HG02588 (cell line): ENCODE data around the gene B4GALNT4.
"Not testable (repeated sequence)": the region's sequence is repeated elsewhere in the genome, so short reads cannot be mapped to it uniquely, and the experiment has no call there.

Experiments used
- ATAC-seq: cut with Tn5 transposase; IDR thresholded peaks from one replicate; pipeline ENCODE4 v1.9.1; 2021; ENCODE audit warnings: mild to moderate bottlenecking, moderate library complexity; ENCODE audit not compliant: unreplicated experiment

Gene B4GALNT4, protein sequence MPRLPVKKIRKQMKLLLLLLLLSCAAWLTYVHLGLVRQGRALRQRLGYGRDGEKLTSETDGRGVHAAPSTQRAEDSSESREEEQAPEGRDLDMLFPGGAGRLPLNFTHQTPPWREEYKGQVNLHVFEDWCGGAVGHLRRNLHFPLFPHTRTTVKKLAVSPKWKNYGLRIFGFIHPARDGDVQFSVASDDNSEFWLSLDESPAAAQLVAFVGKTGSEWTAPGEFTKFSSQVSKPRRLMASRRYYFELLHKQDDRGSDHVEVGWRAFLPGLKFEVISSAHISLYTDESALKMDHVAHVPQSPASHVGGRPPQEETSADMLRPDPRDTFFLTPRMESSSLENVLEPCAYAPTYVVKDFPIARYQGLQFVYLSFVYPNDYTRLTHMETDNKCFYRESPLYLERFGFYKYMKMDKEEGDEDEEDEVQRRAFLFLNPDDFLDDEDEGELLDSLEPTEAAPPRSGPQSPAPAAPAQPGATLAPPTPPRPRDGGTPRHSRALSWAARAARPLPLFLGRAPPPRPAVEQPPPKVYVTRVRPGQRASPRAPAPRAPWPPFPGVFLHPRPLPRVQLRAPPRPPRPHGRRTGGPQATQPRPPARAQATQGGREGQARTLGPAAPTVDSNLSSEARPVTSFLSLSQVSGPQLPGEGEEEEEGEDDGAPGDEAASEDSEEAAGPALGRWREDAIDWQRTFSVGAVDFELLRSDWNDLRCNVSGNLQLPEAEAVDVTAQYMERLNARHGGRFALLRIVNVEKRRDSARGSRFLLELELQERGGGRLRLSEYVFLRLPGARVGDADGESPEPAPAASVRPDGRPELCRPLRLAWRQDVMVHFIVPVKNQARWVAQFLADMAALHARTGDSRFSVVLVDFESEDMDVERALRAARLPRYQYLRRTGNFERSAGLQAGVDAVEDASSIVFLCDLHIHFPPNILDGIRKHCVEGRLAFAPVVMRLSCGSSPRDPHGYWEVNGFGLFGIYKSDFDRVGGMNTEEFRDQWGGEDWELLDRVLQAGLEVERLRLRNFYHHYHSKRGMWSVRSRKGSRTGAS

DNA sequence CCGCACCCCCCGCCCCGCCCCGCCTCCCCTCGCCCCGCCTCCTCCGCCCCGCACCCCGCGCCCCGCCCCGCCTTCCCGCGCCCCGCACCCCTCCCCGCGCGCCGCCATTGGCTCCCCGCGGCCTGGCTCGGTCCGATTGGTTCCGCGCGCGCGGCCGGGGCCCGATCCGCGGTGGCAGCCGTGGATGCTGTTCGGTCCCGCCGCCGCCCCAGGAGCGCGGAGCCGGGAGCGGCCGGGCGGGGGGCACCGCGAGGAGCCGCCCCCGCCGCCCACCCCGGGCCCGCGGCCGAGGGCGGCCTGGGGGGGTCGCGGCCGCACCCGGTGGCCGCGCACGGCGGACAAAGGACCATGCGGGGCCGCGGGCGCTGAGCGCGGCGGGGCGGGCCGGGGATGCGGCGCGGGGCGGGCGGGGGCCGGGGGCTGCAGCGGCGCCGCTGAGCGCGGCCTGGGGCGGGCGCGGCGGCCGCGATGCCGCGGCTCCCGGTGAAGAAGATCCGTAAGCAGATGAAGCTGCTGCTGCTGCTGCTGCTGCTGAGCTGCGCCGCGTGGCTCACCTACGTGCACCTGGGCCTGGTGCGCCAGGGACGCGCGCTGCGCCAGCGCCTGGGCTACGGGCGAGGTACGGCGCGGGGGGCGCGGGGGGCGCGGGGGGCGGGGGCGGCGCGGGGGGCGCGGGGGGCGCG lies at the start of gene B4GALNT4:
TSS of gene B4GALNT4 (plus strand) at position 164 of the 683 bp plus-strand sequence. CDS start at position 469, 305 bp downstream.
- ATAC-seq = no peak

DNA sequence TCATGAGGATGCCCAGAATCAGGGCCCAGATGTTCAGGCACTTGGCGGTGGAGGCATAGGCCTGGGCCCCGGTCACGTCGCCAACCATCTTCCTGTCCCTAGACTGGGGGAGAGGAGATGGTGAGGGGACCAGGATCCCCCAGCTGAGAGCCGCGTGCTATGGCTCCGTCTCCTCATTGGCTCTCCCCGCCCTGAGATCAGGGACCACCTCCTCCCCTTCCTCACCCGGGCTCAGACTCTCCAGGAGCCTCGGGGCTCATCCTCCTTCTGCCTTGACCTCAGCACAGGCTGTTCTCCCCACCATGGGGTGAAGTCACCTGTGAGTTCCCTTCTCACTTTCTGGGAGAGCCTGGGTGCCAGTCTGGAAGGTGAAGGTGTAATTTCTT lies 49.4 kb upstream of the B4GALNT4 start:
- ATAC-seq = not testable (repeated sequence)

DNA sequence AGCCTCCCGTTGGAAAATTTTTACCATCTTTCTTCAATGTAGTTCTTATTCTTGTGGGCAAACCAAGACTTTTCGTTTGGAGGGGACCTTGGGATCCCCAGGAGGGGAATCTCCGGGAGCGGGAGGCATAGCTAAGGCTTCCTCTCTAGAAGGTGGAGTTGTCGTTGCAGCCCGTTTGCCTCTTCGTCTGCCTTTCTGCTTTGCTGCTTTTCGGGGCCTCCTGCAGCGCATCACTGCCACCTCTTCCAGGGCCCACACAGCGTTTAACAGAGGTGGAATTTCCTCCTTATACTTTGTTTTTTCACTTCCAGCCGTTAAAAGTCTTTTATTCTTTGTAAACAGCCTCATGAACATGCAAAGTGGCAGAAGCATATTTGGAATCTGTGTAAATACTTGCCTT lies 45.1 kb upstream of the B4GALNT4 start:
- ATAC-seq = no peak

DNA sequence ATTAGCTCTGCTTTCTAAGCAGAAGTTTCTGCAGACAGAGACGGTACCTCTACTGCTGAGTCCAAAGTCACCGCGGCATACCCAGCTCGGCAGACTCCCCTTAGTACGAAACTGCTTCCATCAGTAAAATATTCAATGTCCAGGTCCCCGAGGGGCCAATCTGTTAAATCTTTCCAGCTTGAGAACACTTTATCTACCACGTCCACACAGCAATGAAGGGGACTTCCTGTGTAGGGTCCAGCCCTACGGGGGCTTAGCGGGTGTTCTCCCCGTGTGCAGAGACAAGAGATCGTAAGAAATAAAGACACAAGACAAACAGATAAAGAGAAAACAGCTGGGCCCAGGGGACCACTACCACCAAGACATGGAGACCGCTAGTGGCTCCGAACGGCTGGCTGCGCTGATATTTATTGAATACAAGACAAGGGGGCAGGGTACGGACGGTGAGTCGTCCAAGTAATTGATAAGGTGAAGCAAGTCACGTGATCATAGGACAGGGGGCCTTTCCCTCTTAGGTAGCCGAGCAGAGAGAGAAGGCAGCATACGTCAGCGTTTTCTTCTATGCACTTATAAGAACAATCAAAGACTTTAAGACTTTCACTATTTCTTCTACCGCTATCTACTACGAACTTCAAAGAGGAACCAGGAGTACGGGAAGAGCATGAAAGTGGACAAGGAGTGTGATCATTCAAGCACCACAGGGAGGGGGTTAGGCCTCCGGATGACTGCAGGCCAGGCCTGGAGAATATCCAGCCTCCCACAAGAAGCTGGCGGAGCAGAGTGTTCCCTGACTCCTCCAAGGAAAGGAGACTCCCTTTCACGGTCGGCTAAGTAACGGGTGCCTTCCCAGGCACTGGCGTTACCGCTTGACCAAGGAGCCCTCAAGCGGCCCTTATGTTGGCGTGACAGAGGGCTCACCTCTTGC lies 44.4 kb upstream of the B4GALNT4 start:
- not testable (repeated sequence) for ATAC-seq

DNA sequence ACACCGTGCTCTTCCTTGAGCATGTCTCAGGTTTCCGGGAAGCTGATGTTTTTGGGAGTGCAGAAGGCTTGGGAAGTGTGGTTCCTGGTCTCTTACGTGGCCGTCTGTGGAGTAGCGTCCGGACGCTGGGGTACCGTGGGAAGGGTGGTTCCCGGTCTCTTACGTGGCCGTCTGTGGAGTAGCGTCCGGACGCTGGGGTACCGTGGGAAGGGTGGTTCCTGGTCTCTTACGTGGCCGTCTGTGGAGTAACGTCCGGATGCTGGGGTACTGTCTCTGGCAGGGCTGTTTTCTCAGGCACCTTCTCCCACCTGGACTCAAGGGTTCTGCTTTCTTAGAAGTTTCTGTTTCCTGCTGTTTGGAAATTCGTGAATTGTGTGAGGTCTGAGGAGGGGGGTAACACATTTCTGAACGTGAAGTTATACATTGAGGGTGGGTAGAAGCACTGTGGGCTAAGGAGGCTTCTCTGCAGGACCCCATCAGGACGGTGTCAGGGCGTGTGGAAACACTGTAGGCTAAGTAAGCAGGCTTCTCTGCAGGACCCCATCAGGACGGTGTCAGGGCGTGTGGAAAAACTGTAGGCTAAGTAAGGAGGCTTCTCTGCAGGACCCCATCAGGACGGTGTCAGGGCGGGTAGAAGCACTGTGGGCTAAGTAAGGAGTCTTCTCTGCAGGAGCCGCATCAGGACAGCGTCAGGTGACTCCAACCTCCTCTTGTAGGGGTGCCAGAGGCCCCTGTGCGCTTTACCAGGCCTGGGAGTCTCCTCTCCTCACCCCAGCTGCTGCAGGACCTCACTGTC lies 43.3 kb upstream of the B4GALNT4 start:
- ATAC-seq = no peak

DNA sequence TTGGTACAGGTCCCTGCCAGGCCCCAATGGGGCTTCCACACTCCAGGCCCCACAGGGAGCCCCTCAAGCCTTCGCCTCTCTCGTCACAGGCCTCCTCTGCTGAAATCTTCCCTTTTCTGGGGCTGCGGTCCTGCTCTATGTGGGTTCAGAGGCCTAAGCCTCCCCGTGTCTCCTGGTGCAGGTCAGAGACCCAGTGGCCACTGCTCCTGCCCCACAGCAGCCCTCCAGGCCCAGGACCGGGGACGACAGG lies 42.8 kb upstream of the B4GALNT4 start:
- no peak for ATAC-seq

DNA sequence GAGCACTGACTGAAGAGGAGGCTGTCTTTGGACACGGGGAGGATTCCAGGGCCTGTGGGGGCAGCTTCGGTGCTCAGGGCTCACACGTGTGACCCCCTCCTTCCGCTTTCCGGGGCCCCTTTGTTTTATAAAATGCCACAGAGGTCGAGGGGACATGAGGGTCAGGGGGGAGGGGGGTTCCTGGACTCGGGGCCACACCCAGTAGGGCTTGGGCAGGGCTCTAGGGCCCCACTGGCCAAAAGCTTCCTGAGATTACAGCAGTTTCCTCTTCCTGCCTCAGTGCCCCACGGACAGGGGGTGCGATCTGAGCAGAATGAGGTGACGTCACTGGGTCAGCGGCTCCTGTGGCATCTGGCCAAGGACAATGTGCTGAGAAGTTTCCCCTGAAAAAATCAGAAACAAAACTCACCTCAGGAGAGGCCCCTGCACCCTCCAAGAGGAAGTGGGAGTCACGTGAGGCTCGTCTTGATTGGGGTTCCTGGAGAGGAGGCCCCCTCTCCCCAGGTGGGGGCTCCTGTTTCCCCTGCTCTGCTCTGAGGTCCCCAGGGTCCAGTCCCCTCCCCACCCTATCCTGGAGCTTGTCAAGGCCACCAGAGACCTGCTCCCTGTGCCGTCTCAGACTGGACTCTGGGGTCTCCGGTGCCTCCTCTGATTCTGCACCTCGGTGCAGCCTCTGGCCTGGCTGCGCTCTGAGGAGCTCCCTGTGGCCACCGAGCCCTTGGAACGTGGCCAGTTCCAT lies 42.3 kb upstream of the B4GALNT4 start:
- no peak for ATAC-seq

DNA sequence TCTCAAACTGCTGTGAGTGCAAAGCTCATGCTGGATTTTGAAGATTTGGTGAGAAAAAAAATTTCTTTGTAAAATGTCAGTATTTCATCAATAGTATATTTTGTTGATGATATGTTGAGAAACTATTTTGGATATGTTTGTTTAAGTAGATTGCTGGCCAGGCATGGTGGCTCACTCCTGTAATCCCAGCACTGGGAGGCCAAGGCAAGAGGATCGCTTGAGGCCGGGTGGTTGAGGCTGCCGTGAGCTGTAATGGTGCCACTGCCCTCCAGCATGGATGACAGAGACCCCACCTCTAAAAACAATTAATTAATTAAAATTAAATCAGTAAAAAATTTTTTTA lies 41.7 kb upstream of the B4GALNT4 start:
- ATAC-seq = no peak

DNA sequence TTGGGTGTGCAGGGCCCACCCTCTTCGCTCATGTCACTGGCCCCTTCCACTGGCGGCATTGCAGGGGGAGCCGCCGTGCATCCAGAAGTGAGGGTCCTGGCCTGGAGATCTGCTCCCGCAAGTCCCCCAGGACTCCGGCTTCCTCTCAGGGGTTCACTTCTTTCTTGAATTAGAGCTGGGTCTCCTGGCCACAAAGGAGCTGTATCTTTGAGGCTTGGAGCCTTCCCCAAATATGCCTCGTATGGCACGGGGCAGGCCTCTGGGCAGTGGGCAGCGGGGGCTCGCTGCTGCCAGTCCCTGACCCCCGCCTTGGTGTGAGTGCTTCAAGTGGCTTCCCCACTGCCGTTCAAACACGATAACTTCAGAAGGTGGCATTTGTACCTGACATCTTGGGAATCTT lies 41.3 kb upstream of the B4GALNT4 start:
- ATAC-seq = no peak

DNA sequence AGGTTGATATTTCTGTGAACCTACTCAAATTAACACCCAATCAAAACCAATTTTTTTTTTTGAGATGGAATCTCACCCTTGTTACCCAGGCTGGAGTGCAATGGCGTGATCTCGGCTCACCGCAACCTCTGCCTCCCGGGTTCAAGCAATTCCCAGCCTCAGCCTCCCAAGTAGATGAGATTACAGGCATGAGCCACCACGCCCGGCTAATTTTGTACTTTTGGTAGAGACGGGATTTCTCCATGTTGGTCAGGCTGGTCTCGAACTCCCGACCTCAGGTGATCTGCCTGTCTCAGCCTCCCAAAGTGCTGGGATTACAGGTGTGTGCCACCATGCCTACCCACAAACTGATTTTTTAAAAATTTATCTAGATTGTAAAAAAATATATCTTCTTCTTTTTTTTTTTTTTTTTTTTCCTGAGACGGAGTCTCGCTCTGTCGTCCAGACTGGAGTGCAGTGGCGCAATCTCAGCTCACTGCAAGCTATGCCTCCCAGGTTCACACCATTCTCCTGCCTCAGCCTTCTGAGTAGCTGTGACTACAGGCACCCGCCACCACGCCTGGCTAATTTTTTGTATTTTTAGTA lies 40.7 kb upstream of the B4GALNT4 start:
- not testable (repeated sequence) for ATAC-seq

DNA sequence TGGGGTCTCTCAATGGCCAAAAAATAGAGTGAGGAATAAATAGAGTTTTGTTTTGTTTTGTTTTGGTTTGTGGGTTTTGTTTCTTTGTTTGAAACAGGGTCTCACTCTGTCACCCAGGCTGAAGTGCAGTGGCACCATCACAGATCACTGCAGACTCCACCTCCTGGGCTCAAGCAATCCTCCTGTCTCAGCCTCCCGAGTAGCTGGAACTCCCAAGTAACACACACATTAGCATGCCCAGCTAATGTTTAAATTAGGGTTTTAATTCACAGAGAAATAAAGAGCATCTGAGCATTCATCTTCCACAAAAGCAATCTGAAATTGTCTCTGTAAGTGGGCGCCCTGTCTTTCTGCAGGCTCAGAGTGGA lies 39.4 kb upstream of the B4GALNT4 start:
- ATAC-seq = no peak

DNA sequence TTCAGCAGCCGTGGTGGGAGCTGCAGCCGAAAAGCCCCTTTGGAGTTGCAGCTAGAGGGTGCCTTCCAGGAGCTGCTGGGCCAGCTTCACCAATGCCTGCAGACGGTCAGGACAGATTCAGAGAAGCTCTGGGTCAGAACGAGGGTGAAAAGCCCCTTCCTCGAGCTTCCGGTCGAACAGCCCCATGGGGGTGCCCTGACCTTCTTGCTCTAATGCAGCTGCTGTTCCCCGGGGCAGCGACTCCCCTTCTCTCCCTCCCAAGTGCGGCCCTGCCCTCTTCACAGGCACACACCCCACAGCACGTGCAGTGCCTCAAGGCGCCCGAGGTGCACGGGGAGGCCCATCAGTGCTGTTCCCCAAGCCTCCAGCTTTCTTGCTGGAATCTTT lies 39.0 kb upstream of the B4GALNT4 start:
- no peak for ATAC-seq

DNA sequence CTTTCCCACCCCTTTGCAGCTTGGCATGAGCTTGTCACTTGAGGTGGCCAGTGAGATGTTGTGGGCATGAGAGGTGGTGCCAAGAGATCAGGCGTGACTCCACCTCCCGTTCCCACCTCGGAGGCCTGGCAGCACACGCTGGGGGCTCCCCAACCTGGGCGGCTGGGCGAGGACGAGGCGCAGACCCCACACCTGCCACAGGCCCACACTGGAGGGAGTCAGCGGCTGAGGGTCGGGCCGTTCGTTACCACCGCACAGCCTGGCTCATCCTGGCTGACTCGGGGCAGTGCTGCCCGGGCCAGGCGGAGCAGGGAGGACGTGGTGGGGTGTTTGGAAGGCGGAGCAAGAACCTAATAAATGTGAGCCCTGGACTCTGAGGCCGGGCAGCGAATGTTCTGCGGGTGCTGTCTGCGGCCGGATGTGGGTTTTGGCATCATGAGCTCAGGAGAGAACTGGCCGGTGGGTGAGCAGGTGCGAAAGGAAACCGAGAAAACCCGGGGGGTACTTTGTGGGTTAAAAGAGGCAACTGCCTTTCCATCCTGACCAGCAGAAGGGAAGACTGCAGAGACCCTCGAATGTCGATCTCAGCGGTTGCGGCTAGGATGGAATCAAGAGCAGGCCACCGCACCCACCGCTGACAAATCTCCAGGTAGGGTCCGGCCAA lies 38.5 kb upstream of the B4GALNT4 start:
- ATAC-seq = no peak

DNA sequence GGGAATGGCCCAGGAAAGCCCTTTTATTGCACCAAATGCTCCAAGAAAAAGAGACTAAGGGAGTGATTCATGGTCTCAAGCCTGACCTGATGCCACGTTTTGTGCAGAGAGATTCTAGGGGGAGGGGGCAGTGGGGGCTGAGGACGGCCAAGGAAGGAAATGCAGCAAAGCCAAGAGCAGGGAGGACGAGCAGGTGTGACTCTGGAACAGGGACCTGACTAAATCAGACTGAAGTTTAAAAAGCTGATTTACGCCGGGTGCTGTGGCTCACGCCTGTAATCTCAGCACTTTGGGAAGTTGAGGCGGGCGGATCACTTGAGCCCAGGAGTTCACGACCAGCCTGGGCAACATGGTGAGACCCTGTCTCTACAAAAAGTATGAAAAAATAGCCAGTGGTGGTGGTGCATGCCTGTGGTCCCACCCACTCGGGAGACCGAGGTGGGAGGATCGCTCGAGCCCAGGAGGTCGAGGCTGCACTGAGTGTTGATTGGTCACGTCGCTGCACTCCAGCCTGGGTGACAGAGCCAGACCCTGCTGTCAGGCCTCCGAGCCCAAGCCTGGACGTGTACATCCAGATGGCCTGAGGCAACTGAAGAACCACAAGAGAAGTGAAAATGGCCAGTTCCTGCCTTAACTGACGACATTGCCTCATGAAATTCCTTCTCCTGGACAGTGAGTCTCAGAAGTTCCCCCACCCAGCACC lies 37.8 kb upstream of the B4GALNT4 start:
- no peak for ATAC-seq

DNA sequence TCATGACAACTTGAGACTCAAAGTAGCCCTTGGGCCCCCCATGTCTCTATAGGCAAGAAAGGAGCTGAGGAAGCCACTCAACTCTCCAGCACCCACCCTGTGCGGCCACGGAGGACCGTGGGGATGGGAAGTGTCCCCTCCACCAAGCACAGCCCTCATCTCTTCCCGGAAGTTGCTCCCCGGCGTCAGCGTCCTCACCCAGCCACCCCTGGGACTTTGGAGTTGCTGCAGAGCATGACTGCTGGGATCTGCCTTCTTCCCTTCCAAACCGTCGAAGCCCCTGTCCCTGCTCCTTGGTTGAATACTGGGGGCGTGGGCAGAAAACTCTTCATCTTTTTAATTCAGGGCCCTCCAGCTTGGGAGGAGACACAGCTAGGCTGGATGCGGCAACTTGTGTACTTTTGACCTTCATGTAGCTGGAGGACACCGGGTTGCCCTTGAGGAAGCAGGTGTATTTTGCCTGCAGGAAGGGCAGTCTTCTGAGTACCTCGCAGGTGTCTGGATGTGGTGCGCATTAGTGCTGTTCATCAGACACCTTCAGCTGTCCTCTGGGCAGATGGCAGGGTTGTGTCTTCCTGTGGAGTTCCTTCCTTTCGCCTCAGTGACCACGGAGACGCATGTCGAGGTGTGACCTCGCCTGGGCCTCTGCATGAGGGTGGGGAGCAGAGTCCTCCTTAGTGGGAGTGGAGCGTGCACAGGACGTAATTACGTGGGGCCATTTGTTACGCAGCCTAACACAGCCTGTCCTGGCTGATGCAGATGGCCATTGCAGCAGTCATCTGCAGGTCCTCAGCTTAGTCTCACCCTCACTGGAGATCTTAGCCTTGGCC lies 36.4 kb upstream of the B4GALNT4 start:
- ATAC-seq = no peak

DNA sequence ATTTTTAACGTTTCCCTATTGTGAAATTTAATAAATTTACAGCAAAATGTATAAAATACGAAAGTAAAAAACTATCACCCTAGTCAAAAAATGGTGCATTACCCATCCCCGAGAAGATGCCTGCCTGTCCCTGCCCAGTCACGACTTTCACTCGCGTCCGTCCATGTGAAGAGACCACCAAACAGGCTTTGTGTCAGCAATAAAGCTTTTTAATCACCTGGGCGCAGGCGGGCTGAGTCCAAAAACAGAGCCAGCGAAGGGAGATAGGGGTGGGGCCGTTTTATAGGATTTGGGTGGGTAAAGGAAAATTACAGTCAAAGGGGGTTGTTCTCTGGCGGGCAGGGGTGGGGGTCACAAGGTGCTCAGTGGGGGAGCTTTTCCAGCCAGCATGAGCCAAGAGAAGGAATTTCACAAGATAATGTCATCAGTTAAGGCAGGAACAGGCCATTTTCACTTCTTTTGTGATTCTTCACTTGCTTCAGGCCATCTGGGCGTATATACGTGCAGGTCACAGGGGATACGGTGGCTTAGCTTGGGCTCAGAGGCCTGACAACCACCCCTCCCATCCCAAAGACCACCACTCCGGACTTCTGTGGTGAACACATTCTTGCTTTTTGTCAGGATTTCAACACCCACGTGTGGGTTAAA lies 35.6 kb upstream of the B4GALNT4 start:
- not testable (repeated sequence) for ATAC-seq
